Measurements from ENCODE around the gene NELFA. TPM values are rescaled to one million over a fixed set of nuclear protein-coding genes. Genes with fewer than 3 reads are reported as not detected.

NELFA gene
- total RNA-seq, 4 donors from 2014 or later: 8.2 to 17.7 (median 13.9) TPM

DNA sequence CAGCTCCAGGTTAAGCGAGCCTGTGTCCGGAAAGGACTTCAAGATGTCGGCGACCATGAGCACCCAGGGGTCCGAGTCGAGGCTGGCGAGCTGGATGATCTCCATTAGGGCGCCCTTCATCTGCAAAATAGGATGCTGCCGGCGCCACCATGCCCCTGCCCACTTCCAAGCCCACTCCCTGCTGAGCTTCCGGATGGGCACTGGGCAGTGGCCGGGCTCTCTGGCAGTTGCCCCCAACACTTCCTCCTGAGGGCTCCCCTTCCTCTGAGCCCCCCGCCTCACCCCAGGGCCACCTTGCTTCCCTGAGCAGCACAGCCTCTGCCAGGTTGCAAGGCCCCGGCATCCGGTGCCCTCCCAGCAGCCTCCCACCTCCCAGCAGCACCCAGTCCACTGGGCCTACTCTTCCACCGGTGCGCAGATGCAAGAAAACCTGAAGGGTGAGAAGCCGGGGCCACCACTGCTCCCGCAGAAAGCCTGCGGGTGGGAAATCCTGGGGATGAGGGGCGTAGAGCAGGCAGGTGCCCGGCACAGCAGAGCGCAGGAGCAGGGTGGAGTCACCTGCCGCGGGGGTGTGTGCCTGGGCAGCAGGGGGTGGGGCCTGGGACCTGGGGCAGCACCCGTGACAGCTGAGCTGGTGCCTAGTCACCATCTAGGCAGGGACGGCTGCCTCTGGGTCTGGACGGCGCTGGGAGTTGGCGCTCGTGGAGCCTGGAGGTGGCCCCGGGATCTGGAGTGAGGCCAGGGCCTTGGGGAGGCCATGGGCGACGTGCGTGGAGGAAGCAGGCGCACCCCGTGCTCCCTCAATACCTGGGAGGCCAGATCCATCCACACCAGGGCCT is 17.0 kb downstream of the NELFA start:
- DNase-seq (ENCODE audit: low spot score) (no peak), ATAC-seq (ENCODE audit: low FRiP score) (no peak)
- TF ChIP-seq, protein P1, sequence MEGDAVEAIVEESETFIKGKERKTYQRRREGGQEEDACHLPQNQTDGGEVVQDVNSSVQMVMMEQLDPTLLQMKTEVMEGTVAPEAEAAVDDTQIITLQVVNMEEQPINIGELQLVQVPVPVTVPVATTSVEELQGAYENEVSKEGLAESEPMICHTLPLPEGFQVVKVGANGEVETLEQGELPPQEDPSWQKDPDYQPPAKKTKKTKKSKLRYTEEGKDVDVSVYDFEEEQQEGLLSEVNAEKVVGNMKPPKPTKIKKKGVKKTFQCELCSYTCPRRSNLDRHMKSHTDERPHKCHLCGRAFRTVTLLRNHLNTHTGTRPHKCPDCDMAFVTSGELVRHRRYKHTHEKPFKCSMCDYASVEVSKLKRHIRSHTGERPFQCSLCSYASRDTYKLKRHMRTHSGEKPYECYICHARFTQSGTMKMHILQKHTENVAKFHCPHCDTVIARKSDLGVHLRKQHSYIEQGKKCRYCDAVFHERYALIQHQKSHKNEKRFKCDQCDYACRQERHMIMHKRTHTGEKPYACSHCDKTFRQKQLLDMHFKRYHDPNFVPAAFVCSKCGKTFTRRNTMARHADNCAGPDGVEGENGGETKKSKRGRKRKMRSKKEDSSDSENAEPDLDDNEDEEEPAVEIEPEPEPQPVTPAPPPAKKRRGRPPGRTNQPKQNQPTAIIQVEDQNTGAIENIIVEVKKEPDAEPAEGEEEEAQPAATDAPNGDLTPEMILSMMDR (IDR thresholded peaks at IDR 0.05): no peak

DNA sequence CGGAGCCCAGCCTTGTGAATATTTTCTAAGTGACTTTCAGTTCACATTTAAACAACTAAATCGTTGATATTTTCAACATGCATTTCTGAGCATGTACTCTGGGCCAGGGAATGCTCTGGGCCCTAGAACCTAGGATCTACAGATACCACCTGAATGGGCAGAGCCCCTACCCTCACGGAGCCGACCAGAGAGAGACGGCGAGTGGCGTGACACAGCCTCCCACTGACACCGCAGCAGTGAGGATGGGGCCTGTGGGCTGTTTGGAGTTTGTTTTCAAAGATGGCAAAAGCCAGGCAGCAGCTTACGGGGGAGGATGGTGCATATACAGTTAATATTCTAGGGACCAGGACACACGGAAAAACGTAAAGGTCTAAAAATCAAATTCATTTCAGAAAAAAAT is 17.7 kb downstream of the NELFA start:
- DNase-seq (ENCODE audit: low spot score) (no peak), ATAC-seq (ENCODE audit: low FRiP score) (no peak)
- TF ChIP-seq, protein P1 (IDR thresholded peaks at IDR 0.05): no peak

DNA sequence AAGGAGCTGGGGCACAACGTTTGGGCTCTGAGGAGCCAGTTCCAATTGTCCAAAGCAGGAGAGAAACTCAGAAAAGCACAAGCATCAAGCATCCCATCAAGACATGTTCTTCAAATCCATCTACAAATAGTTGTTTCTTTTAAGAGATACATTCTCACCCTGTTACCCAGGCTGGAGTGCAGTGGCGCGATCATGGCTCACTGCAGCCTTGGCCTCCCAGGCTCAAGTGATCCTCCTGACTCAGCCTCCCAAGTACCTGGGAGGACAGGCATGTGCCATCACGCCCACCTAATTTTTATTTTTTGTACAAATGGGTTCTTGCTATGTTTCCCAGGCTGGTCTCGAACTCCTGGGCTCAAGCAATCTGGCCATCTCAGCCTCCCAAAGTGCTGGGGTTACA is 18.1 kb downstream of the NELFA start:
- TF ChIP-seq, protein P1 (IDR thresholded peaks at IDR 0.05): no peak
- ATAC-seq (ENCODE audit: low FRiP score): no peak
- no peak for DNase-seq (ENCODE audit: low spot score)

DNA sequence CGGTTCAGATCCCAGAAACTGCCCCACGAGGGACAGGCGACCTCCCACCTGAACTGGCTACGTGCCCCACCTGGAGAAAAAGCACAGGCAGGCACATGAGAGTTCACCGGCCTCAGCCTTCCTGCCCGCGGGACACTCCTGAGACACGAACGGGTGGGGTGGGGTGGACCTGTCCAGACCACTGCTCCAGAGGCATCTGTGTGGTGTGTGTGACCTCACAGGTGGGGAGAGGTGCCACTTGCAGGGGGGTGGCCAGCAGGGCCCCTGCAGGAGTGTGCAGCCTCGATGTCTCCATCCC is 18.5 kb downstream of the NELFA start:
- ATAC-seq (ENCODE audit: low FRiP score) (peak; percentile 13), DNase-seq (ENCODE audit: low spot score) (no peak)
- TF ChIP-seq, protein P1 (IDR thresholded peaks at IDR 0.05): no peak

- TF ChIP-seq, protein P1 (IDR thresholded peaks at IDR 0.05): no peak
- ATAC-seq (ENCODE audit: low FRiP score) (no peak), DNase-seq (ENCODE audit: low spot score) (no peak)
Measured at GRCh38 chr4:1989533-1990347, 19.0 kb downstream of the NELFA start.

DNA sequence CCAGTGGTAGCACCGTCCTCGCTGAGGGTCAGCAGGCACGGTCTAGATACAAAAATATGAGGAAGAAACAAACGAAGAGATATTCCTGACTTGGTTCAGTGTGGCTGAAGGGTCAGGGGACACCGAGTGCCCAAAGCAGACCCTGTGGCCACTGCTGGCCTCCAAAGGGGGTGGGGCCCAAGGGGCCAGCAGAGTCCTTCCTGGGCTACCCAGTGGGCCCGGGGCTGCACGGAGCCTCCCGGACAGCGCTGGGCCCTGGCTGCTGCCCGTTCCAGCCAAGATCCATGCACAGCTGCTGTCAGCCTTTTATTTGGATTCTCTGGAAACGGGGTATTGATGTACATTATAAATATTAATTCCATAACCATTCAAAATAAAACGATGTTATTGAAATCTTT is 20.4 kb downstream of the NELFA start:
- ATAC-seq (ENCODE audit: low FRiP score): no peak
- DNase-seq (ENCODE audit: low spot score): no peak
- TF ChIP-seq, protein P1 (IDR thresholded peaks at IDR 0.05): no peak
